Measurements from ENCODE around the gene HVCN1.
"Not testable (repeated sequence)": the region's sequence is repeated elsewhere in the genome, so short reads cannot be mapped to it uniquely, and the experiment has no call there.

HVCN1 gene

DNA sequence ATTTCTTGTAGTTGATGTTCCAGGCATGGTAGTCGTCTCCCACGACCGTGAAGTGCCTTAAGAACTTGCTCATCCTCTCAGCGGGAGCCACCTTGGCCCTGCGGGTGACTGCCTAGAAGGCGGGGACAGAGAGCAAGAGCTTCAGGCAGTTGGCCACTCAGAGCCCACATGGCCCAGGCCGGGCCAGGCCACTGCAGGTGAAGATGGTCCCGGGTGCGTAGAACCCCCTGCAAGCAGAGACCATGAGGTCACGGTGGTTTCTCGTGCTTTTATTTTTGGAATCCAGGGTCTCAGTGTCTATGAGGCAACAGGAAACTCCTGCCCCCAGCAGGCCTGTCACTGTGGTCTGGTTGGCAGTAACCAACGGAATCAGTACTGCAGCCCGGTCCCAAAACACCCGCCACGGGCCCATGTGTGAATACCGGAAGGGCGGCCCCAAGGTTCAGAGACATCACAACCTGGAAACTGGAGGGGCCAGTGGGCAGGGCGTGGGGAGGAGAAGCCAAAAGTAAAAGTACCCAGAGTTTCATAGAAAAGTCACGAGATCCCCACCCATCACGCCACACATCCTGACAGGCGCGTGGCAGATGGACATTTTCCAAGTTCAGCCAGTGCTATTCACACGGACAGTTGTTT is 27.5 kb downstream of the HVCN1 start:
- no peak for DNase-seq

DNA sequence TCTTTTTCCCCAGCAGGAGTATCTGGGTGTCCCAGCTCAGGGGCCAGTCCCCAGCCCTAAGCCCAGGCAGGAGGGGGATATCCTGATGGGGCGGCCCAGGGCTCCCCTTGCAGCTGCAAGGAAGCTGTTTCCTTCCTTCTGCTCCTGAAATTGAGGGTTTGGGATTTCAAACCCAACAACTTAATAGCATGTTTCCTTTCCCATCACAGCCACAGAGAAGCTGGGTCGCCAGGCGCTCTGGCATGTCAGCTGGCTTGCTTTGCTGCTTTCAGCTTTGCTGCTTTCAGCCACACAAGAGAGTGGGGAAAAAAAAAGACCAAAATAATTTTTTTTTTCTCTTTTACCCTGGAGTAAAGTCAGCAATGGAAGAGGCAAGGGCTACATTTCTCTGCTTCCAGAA is 30.0 kb downstream of the HVCN1 start:
- DNase-seq, result no peak

DNA sequence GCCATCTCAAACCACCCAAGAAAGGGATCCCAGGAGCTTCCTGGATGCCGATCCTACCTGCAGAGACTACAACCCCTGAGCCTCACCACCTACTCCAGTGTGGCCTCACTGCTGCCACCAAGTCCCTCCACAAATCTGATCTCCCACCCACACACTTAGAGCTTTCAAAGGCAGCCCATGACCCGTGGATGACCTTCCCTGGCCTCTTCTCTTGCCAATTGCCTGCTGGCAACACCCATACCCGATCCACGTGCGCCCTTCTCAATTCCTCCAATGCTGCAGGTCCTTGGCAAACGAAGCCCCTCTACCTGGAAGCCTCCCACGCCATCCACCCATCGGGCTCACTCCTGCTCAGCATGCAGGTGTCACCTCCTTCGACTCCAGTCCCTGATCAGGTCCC is 30.7 kb downstream of the HVCN1 start:
- DNase-seq, result no peak

DNA sequence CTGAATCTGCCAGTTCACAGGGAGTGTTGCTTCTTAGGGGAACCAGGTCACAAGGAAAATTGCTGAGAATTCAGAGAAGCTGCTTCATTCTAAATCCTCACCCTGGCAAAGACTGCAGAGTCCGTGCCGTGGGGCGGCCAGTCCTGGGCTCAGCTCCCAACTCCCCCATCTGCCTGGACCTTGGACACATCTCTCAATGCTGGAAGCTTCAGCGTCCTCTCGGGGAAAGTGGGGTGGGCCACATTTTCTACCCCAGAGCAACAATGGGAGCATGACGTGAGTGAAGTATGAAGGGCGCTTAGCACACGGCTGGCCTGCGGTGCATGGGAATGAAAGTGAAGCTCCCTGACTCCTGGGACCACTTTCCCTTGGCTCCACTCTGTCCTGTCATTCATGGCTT is 31.2 kb downstream of the HVCN1 start:
- DNase-seq, result no peak

DNA sequence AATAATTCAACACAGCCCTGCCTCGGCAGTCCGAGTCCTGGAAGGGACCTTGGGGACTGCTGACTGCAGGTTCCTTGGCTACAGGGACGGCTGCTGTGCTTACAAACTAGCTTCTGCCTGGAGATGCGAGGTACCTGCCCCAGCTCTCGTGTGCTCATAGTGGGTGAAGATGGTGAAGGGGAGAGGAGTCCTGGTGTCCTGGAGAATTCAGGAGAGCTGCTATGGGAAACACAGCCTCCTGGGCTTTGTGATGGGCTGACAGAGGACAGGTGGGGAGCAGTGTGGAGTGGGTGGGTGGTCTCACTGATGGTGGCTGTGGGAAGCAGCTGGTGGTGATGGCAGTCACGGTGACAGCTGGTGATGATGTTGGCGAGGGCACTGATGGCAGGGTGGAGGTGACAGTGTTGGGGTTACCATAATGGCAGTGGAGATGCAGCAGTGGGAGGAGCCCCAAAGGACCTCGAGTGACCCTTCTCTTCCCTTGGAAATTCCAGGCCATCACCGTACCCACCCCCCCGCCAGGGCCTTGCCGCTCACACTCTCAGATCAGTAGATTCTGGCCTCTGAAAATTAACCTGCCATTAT is 32.8 kb downstream of the HVCN1 start:
- no peak for DNase-seq

DNA sequence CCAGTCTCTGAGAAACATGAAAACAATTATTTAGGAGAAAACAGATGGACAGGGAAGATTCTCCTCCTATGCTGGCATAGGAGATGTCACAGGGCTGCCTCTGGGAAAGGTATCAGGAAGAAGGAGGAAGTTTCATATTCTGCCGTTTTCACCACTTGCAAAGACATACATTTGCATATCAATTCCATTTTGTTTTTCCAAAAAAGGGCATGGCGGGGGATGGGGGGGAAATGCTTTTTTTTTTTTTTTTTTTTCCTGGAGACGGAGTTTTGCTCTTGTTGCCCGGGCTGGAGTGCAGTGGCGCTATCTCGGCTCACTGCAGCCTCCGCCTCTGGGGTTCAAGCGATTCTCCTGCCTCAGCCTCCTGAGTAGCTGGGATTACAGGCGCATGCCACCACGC is 34.7 kb downstream of the HVCN1 start:
- not testable (repeated sequence) for DNase-seq

DNA sequence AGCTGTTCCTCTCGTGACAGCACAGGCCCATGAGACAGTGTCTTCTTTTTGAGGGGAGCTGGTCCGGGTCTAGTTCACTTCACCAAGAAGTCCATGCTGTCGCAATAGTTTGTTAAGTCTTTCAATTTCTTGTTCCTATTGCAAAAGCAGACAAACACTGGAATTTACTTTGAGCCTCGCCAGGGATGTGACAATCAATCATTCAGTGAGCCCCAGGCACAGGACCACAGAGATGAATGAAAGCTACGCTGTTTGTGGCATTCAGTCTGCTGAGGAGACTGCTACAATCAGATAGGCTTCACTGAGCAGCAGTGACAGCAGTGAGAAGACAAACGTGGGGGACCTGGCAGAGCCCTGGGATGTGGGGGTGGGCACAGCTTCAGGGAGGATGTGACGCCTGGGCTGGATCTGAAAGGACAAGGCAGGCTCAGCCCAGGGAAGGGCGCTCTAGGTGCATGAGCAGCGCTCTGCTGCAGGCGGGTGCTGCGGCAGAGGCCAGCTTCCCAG is 39.5 kb downstream of the HVCN1 start:
- no peak for DNase-seq

DNA sequence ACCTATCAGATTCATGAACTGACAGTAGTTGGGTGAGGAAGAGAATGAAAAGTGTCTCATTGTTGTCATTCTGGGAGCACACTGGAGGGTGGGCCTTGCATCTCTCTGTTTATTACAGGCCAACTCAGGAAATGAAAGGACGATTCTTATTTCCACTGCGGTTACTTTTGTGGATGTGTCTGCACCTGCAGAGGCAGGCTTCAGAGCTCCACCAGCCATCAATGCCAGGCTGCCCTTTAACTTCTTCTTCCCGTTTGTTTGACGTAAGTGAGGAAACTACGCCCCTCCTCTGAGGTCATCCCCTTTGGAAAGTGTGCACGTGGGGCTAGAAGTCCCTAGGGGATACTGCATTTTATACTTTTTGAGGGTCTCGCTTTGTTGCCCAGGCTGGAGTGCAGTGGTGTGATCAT is 41.3 kb downstream of the HVCN1 start:
- DNase-seq, result no peak

DNA sequence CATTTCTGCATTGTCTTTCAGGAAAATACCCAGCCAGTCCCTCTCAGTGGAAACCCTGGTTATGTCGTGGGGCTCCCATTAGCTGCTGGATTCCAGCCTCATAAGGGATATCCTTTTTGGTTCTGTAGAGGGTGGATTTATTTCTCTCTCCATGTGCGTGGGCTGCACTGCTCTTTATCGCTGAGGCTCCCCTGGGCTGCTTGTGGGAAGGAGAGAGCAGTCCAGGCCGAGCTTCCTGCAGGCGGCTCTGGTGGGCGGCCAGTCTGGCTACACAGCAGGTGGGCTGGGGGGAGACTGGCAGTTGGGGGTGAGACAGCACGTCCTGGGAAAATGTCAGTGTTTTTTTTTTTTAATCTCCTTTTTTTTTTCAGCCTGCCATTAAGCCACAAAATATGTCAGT is 47.4 kb downstream of the HVCN1 start:
- no peak for DNase-seq

DNA sequence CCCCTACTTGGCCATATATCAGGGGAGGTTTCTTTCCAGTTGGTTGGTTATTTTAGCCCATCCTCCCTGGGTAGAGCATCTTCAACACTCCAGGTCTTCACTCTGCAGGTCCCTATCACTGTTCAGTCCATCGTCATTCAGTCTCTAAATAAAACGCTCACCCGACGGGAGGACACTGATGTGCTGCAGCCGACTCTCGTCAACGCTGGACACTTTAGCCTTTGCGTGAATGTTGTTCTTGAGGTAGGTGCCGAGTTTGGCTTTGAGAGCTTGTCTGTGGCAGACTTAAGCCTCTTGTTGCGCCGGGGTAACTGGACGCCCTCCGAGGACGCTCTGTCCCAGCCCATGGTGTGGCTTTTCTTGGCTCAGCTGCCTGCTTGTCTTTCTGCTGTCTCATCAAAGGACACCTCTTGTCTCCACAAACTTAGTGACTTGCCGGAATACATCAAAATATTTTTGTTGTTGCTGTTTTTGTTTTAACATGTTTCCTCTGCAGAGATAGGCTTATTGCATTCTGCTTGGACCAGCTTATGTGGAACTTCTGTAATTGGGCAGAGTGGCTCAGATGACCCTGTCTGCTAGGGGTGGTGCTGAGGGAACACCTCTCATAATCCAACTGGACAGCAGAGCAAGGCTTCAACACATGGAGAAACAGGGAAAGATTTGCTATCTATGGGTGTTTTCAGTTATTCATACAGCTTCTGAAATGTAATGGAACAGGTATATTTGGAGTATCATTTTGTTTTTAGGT is 48.5 kb downstream of the HVCN1 start:
- DNase-seq, result no peak

DNA sequence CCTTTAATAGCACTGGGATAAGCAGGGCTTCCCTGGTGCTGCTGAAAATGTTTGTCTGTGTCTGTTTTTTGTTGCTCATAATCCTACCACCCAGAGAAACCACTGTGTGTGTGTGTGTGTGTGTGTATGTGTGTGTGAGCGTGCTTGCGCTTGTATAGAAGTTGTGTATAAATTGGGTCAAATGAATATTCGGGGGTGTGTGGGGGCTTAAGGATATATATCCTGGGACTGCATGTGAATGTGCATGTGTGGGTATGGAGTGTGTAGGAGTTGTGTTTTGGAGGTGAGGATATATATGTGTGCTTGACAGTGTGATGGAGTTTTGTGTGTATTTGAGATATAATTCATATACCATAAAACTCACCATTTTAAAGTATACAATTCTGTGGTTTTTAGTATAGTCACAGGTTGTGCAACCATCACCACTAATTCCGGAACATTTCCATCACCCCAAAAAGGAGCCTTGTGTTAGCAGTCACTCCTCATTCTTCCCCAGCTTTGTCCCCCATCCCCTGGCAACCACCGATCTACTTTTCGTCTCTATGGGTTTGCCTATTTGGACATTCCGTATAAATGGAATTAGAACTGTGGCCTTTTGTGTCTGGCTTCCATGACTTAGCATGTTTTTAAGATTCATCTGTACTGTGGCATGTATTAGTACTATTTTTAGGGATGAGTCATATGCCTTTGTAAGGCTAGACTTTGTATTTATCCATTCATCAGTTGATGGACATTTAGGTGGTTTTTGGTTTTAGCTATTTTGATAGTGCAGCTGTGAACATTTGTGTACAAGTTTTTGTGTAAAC is 49.4 kb downstream of the HVCN1 start:
- no peak for DNase-seq

DNA sequence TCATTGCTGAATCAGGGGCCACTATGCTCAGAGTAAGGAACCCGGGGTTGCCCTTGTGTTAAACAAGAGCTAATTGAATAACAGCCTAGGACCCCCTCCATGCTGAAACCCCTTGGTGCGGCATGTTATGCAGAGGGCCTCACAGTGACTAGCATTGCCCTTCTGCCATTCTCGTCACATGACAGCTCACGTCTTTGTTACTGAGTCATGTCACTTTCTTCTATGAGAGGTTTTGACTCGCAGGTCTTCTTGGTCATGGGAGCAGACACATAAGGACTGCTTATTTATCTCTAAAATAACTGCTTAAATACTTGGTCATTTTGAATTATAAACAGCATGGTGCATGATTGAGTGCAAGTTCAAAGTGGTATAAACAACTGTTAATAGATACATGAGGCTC is 50.1 kb downstream of the HVCN1 start:
- DNase-seq, result no peak

DNA sequence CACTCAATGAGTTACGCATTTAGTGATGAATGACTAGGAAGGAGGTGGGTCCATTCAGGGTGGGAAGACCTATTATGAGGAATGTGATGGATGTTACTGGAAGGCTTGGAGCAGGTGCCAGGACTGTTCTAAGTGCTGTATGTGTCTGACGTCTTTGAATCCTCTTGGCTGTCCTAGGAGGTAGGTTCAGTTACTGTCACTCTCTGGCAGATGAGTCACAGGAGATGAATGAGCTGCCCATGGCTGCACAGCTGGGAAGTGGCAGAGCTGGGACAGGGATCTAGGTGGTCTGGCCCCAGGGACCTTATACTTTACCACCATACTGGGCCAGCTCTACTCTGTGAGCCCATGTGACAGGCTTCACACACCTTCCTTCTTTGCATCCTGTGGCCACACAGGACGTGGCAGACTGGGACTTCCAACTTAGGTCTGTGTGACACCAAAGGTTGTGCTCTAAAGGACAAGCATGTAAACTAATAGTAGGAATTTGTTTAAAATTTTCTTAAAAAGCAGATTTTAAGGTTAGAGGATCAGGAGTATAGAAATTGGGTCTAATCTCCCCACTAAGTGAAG is 51.0 kb downstream of the HVCN1 start:
- no peak for DNase-seq

DNA sequence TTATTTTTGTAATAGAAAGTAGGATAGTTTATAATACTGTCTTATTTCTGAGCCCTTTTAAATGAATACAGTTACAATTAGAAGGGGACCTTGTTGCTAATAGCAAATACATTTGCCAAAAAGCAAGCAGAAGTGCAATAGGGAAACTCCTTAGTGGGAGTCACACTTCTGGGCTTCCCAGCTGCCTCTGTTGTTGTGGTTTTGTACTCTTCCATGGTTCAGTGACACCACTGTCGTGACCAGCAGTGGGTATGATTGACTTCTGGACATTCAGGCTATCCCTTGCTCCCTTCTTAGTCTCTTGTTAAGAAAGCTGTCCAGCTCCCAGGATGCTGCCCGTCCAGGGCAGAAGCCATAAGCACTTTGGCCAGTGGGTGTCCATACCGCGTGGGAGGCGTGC is 52.4 kb downstream of the HVCN1 start:
- no peak for DNase-seq

DNA sequence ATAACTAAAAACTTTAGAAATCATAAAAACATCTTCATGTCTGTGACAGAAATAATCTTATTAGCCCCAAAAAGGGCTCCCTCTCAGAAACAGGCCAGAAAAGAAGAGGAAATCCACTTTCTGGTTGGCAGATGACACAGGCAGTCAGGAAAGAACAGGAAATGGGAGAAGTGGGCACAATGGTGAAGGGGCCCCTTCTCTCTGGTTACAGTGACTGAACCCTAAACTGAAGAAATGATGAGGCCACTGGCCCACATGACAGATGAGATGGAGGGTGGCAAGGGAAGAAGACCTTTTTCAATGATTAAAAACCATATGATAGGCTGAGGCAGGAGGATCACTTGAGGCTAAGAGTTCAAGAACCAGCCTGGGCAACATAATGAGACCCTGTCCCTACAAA is 53.9 kb downstream of the HVCN1 start:
- DNase-seq, result no peak

DNA sequence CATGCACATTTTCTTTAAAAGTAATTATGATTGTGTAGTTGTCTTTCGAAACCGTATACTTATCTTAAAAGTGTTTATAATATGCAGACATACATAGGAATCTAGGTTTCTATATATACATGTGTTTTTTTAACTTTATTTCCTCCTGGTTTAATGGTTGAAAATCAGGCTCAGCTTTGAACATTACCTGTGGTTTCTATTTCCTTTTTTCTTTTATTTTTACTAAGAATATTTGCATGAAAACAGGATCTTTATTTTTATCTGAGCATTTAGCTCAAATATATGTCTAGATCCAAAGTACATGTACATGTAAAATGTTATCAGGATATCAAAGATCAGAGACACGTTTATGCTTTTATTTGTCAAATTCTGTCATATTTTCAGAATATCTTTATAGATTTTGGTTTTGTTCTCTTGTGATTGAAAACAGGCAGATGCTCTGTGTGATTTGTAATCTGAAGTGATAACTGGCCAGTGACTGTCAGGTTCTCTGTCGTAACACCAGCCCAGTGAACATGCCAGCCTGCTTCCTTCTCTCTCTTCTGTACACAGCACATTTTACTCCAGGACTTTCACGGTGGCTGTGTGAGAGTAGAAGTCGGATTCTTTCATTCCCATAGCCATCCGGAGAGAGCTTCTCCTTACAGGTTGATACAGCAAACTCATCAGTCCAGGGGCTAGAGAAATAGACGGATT is 61.3 kb downstream of the HVCN1 start:
- no peak for DNase-seq

DNA sequence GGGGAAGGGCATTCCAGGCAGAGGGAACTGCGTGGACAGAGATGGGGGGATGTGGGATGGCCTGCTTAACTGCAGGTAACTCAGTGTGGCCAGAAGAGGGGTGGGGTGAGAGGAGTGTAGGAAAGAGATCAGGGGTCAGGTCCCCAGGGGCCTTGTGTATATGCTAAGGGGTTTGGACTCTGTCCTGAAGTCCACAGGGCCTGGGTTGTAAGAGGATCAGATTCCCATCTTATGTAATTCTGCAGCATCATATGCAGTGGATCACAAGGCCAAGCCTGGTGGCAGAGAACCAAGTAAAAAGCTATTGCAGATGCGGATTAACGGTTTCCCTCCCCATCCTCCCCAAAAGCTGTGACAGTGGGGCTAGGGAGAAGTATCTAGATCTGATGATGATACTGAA is 66.3 kb downstream of the HVCN1 start:
- no peak for DNase-seq

DNA sequence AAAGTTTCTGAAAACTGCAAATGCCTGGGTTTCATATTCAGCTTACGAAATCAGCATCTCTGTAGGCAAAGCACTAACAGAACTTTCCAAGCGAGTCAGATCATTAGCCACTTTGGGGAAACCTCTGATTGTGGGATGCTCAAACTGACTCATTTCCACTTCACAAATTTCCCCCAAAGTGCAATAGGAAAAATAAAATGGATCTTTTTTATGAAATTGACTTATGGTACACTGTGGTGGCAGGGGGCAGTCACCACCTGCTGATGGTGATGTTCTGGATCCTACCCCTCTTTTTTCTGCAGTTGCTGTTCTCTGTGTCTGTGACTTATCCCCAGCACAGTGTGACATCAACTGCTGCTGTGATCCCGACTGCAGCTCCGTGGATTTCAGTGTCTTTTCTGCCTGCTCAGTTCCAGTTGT is 69.4 kb downstream of the HVCN1 start:
- no peak for DNase-seq

DNA sequence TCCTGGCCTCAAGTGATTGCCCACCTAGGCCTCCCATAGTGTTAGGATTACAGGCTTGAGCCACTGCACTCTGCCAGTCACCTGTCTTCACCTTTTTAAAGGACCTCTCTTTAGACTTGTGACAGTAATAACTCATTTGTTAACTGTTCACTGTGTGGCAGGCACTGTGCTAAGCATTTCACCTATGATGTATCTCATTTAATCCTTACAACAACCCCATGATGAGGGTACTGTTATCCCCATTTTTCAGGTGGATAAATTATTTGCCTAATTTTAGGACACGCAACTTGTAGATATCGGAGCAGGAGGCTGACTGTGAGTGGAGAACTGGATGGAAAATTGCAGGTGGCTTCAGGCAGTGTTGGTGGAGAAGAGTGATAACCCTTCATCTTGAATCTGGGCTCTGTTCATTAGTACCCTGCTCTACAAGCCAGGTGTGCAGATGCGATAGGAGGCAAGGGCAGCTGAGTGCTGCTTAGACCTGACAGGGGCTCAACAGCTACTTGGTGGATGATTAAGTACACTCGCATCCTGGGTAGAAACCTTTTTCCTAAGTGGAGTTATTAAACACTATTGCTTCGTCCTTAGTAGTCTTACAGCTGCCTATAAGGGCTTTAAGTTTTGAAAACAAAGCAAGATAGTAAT is 72.3 kb downstream of the HVCN1 start:
- DNase-seq, result no peak

DNA sequence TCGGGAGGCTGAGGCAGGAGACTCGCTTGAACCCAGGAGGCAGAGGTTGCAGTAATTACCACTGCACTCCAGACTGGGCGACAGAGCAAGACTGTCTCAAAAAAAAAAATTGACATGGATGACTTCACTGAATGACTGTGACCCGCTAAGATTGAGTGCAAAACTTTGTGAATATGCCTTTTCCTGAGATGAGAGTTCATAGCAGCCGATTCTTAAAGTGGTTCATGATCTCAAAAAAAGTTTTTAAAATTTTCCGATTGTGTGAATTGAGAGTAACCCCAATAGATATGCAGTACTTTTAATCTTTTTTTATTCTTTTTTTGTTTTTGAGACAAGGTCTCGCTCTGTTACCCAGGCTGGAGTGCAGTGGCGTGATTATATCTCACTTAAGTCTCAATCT is 73.7 kb downstream of the HVCN1 start:
- DNase-seq, result no peak

DNA sequence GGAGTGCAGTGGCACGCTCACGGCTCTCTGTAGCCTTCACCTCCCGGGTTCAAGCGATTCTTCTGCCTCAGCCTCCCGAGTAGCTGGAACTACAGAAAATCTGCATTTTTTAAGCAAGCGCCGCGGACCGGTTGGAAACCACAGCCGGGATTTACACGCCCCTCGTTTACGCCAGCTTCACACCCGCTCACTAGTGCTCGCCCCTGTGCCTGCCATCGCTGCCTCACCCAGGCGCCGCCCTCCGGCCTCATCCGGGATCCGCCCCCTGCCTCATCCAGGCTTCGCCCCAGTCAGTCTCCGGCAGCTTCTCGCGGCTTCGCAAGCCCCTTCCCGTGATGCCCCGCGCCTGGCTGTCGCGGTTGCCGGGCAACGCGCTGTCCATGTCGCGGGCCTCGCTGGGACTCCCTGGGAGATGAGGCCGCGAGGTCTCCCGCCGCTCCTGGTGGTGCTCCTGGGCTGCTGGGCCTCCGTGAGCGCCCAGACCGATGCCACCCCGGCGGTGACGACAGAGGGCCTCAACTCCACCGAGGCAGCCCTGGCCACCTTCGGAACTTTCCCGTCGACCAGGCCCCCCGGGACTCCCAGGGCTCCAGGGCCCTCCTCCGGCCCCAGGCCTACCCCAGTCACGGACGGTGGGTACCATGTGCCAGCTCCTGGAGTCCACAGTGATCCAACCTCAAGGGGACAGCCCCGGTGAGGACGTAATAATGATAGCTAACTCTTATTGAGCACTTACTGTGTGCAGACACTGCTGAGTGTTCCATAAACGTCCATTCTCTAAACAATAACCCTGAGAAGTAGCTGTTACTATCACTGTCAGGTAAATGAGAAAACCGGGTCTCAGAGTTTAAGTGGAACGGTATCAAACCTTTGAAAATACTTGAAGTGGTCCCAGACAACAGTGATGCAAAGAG is 74.9 kb downstream of the HVCN1 start, which contains the start of gene TCTN1:
Gene TCTN1 (plus strand): TSS at position 359 of the 914 bp plus-strand sequence. CDS start 54 bp downstream, at position 413.
- DNase-seq, result peak; percentile 93
